Testis (tissue), 2 donors: ENCODE data around the gene FGF3.

Experiments
- POLR2A ChIP-seq: fragments of 450-650 bp; IDR thresholded peaks from one replicate; pipeline ENCODE4 v1.6.1; 2017; ENCODE audit warnings: antibody characterized with exemption, mild to moderate bottlenecking, moderate library complexity
- TF ChIP-seq, protein P1 (sequence below), 3 experiments: fragments of 450-650 bp in 2 of 3; fragments of 200-600 bp in 1 of 3; sonication (generic) in 1 of 3; IDR thresholded peaks; one replicate each; pipeline ENCODE4 v1.5.1; 2016 to 2019; ENCODE audit warnings: antibody characterized with exemption in 3 of 3, mild to moderate bottlenecking in 2 of 3, moderate library complexity in 1 of 3

DNA sequence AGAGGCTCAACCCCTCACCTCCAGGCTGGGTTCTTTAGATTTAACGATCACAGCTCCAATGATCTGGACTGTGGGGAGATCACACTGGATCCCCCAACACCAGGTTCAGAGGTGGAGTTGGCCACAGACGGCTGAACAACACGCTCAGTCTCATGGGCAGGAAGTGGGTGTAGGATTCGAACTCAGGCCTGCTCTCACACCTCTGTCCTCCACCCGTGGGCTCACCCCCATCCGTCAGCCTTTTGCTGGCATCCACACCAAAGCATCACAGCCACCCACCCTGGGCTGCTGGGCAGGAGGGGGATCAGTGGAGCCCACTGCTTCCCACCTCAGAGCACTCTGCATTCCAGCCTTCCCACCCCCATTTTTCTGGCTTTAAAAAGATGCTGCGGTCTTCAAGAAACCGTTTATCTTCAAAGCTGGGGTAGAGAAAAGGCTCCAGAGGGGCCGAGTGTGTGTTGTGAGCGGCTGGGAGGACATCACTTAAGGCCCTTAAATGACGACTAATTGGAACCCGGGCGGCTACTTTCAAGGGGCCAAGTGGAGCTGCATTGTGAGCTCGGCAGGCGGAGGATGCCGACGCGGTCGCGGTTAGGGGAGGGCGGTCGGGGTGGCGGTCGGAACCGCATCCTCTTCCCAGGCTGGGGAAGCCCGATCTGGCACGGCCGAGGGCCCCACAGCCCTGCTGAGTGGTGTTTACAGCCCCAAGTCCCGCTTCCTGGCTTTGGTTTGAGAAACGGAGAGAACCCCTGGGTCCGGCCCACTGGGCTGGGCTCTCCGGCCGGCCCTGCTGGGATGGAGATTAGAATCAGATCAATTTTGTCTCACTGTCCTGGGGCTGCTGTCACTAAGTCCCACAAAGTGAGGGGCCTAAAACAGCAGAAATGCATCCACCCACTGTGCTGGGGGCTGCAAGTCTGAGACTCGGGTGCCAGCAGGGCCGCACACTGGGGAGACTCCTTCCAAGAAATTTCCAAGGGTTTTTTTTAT lies 15.9 kb upstream of the FGF3 start:
- no peak for TF ChIP-seq POLR2A
- TF ChIP-seq, protein P1, sequence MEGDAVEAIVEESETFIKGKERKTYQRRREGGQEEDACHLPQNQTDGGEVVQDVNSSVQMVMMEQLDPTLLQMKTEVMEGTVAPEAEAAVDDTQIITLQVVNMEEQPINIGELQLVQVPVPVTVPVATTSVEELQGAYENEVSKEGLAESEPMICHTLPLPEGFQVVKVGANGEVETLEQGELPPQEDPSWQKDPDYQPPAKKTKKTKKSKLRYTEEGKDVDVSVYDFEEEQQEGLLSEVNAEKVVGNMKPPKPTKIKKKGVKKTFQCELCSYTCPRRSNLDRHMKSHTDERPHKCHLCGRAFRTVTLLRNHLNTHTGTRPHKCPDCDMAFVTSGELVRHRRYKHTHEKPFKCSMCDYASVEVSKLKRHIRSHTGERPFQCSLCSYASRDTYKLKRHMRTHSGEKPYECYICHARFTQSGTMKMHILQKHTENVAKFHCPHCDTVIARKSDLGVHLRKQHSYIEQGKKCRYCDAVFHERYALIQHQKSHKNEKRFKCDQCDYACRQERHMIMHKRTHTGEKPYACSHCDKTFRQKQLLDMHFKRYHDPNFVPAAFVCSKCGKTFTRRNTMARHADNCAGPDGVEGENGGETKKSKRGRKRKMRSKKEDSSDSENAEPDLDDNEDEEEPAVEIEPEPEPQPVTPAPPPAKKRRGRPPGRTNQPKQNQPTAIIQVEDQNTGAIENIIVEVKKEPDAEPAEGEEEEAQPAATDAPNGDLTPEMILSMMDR (IDR thresholded peaks at IDR 0.05) = no peak
